Renal cortical epithelial cell (primary cell): Measurements from ENCODE around the gene SSPN. TPM values are rescaled to one million over a fixed set of nuclear protein-coding genes. Genes with fewer than 3 reads are reported as not detected.
"Not testable (repeated sequence)": the region's sequence is repeated elsewhere in the genome, so short reads cannot be mapped to it uniquely, and the experiment has no call there.

Experiments used
- DNase-seq: peaks from one replicate; pipeline ENCODE4 v3.0.0-alpha.2; 2011; ENCODE audit warnings: low read depth
- total RNA-seq: library from RNA; depleted of rRNA; stranded (reverse); fragments of >200 nt; gene quantifications from 2 replicates; pipeline ENCODE4 v1.2.3, GENCODE V29; 2014

The SSPN gene
- total RNA-seq, 1 donor from 2014 or later = 12.8 TPM

GRCh38 chr12:26229910-26230309 is 34.5 kb downstream of the SSPN start:
- DNase-seq = no peak

- DNase-seq = no peak
Observed at GRCh38 chr12:26231470-26231869, 36.1 kb downstream of the SSPN start.

- DNase-seq = no peak
Observed at GRCh38 chr12:26231921-26232320, 36.5 kb downstream of the SSPN start.

GRCh38 chr12:26233631-26234030 is 38.3 kb downstream of the SSPN start:
- DNase-seq = no peak

- not testable (repeated sequence) for DNase-seq
Observed at GRCh38 chr12:26235465-26235864, 40.1 kb downstream of the SSPN start.

GRCh38 chr12:26238341-26239121 is 43.2 kb downstream of the SSPN start:
- peak; percentile 54 for DNase-seq

- peak; percentile 98 for DNase-seq
Observed at GRCh38 chr12:26239122-26239851, 43.9 kb downstream of the SSPN start.

- no peak for DNase-seq
Observed at GRCh38 chr12:26239852-26240815, 44.8 kb downstream of the SSPN start.

- DNase-seq = no peak
Observed at GRCh38 chr12:26241080-26241479, 45.7 kb downstream of the SSPN start.

GRCh38 chr12:26242683-26243082 is 47.3 kb downstream of the SSPN start:
- DNase-seq = no peak

- DNase-seq = no peak
Observed at GRCh38 chr12:26244503-26244902, 49.1 kb downstream of the SSPN start.

GRCh38 chr12:26245175-26245942 is 50.0 kb downstream of the SSPN start:
- no peak for DNase-seq

GRCh38 chr12:26246483-26247164 is 51.3 kb downstream of the SSPN start:
- peak; percentile 87 for DNase-seq

- DNase-seq = no peak
Observed at GRCh38 chr12:26247873-26248272, 52.5 kb downstream of the SSPN start.

- DNase-seq = no peak
Observed at GRCh38 chr12:26250801-26251200, 55.4 kb downstream of the SSPN start.

GRCh38 chr12:26251600-26251999 is 56.2 kb downstream of the SSPN start:
- no peak for DNase-seq

GRCh38 chr12:26252946-26253345 is 57.6 kb downstream of the SSPN start:
- DNase-seq = no peak

- no peak for DNase-seq
Observed at GRCh38 chr12:26255893-26256645, 60.7 kb downstream of the SSPN start.

- peak; percentile 57 for DNase-seq
Observed at GRCh38 chr12:26264215-26264838, 69.0 kb downstream of the SSPN start.
